ENCODE measurements around the gene KIF16B. TPM values are rescaled to one million over a fixed set of nuclear protein-coding genes. Genes with fewer than 3 reads are reported as not detected.

KIF16B gene
- total RNA-seq, 4 donors from 2014 or later, result 16.6 to 29.6 (median 20.2) TPM

DNA sequence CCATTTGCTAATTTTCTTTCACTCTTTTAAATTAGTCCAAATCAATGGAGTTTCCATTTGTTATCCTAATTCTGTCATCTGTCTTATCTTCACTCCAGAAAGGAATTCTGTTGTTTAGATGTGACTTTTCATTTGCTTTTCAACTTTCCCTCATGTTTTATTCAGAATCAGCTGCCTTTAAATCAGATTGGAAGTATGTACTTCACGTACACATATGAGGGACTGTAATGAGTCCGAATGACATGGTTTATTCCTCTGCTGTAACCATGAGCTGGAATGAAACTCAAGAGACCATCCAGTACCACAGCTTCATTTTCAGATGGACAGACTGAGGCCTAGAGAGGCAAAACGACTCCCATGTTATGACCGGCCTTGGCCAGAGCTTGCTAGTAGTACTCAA lies 302.3 kb downstream of the KIF16B start:
- H3K36me3 ChIP-seq, result peaks cover 0 to 56% (median 0%) of the 10 kb centered on the region in 3 donors
- H3K27ac ChIP-seq, result no peak overlapping the region
- no peak for DNase-seq
- H3K4me1 ChIP-seq, result no peaks in the 10 kb centered on the region
- H3K9me3 ChIP-seq, result no peaks in the 10 kb centered on the region
- H3K27me3 ChIP-seq, result no peaks in the 10 kb centered on the region
- 86 to 88% methylated on average over 4 of the region's 4 CpGs for WGBS, 2 donors
- no peak overlapping the region for H3K4me3 ChIP-seq
- intact Hi-C loops (cut with DNase I), result no loop called here
- TF ChIP-seq, protein P1, sequence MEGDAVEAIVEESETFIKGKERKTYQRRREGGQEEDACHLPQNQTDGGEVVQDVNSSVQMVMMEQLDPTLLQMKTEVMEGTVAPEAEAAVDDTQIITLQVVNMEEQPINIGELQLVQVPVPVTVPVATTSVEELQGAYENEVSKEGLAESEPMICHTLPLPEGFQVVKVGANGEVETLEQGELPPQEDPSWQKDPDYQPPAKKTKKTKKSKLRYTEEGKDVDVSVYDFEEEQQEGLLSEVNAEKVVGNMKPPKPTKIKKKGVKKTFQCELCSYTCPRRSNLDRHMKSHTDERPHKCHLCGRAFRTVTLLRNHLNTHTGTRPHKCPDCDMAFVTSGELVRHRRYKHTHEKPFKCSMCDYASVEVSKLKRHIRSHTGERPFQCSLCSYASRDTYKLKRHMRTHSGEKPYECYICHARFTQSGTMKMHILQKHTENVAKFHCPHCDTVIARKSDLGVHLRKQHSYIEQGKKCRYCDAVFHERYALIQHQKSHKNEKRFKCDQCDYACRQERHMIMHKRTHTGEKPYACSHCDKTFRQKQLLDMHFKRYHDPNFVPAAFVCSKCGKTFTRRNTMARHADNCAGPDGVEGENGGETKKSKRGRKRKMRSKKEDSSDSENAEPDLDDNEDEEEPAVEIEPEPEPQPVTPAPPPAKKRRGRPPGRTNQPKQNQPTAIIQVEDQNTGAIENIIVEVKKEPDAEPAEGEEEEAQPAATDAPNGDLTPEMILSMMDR (IDR thresholded peaks at IDR 0.05), result no peak
- no peak for TF ChIP-seq POLR2A (IDR thresholded peaks at IDR 0.05)

DNA sequence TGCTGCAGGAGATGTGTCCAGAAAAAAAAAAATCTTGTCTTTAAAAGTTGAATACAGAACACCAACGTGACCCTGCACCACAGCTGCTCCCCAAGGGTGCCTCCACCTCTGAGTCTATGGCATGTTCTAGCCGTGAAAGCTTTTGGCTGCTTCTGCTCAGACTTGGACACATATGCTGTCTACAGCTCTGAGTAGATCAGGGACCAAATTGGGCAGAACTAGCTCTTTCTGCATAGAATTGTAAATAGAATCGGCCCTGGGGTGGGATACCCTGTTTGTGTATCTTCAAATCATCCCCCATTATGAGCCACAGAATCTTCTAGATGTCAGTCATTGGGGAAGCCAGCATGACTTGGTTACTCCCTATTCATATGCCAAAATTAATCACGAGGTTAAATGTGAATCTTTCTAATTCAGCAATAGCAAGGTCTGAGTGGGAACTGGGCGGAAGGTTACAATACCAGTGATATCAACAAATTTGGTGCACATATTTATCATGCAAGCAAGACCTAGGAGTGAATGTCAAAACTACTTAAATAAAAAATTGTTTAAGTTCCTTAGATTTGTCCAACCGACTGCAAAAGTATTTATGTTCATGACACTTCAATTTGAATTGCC lies 302.8 kb downstream of the KIF16B start:
- no peaks in the 10 kb centered on the region for H3K27me3 ChIP-seq
- no peak overlapping the region for H3K4me3 ChIP-seq
- WGBS, 2 donors, result 72 to 85% methylated on average over 4 to 6 of the region's 6 CpGs
- no peaks in the 10 kb centered on the region for H3K4me1 ChIP-seq
- intact Hi-C loops (cut with DNase I), result no loop called here
- peaks cover 0 to 54% (median 0%) of the 10 kb centered on the region in 3 donors for H3K36me3 ChIP-seq
- no peak for TF ChIP-seq POLR2A (IDR thresholded peaks at IDR 0.05)
- H3K9me3 ChIP-seq, result no peaks in the 10 kb centered on the region
- no peak for DNase-seq
- H3K27ac ChIP-seq, result no peak overlapping the region

DNA sequence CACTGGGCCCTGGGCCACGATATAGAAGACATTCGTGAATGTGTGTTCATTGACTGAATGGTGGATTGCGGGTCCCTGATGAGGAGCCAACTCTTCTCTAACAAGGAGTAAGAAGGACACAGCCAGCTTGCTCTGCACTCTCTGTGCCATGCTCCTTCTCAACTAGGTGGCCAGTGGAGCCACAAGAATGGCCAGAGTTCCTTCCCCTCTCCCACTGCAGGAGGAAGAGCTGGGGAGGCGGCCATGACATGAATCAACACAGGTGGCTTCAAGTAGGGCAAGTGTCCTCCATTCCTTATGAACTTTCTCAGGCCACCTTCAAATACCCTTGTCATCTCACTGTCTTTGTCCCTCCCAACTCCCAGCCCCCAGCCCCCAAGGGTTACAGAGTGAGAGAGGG lies 305.7 kb downstream of the KIF16B start:
- TF ChIP-seq, protein P1 (IDR thresholded peaks at IDR 0.05), result no peak
- no peak for TF ChIP-seq POLR2A (IDR thresholded peaks at IDR 0.05)
- intact Hi-C loops (cut with DNase I), result no loop called here
- Histone ChIP-seq H3K36me3 (peaks cover 0 to 46% (median 0%) of the 10 kb centered on the region in 3 donors), H3K4me1 (no peaks in the 10 kb centered on the region), H3K27ac (no peak overlapping the region), H3K4me3 (no peak overlapping the region), H3K27me3 (no peaks in the 10 kb centered on the region), H3K9me3 (no peaks in the 10 kb centered on the region)
- WGBS, 2 donors, result 96% methylated on average over 4 of the region's 4 CpGs; no CpG with 5 or more reads in 1 of the 2 donors
- DNase-seq, result no peak

DNA sequence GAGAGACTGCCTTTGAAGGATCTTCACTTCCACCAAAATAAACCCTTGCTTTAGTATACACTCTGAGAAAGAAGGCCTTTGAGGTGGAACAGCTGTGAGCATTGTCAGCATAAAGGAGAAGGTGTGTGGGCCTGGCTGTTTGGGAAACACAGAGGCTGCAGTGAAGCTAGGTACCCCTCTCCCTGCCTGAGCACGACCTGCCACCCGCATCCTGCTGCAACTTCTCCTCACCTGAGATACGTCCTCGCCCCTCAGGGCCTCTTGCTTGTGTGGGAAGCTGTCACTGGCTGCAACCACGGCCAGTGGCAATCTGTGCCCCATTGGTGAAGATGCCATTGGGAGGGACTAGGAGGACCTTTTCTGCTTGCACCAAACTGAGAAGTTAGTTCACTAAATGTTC lies 307.9 kb downstream of the KIF16B start:
- WGBS, 2 donors, result 76 to 79% methylated on average over 5 of the region's 5 CpGs

DNA sequence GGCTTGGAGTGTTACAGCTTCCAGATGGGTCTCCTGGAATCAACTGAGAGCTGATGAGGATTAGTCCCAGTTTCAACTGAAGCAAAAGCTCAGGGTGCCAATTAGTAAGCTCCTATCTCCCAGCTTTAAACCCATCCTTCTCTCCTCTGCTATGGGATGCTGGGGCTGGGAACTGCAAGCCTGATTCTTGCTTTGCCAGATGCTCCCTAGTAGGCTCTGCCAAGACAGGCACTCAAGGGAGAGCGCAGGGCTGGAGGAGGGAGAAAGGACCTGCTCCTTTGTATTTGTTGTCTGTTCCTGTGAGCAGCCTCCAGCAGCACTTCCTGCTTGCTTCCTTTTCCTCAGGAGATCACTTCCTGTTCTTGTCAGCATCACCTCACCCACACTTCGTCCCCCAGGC lies 309.7 kb downstream of the KIF16B start:
- no peaks in the 10 kb centered on the region for H3K4me1 ChIP-seq
- no peak overlapping the region for H3K27ac ChIP-seq
- peaks cover 0 to 12% (median 0%) of the 10 kb centered on the region in 3 donors for H3K36me3 ChIP-seq
- WGBS, 2 donors, result 40 to 53% methylated on average over 1 to 2 of the region's 2 CpGs
- H3K9me3 ChIP-seq, result no peaks in the 10 kb centered on the region
- DNase-seq, result no peak
- no peak overlapping the region for H3K4me3 ChIP-seq
- no peak for TF ChIP-seq POLR2A (IDR thresholded peaks at IDR 0.05)
- TF ChIP-seq, protein P1 (IDR thresholded peaks at IDR 0.05), result no peak
- intact Hi-C loops (cut with DNase I), result no loop called here
- no peaks in the 10 kb centered on the region for H3K27me3 ChIP-seq

More for the DNA sequence above, 307.9 kb downstream of the KIF16B start:
- no peaks in the 10 kb centered on the region for H3K27me3 ChIP-seq
- no peak for TF ChIP-seq POLR2A (IDR thresholded peaks at IDR 0.05)
- TF ChIP-seq, protein P1 (IDR thresholded peaks at IDR 0.05), result no peak
- H3K27ac ChIP-seq, result no peak overlapping the region
- no peaks in the 10 kb centered on the region for H3K4me1 ChIP-seq
- intact Hi-C loops (cut with DNase I), result no loop called here
- DNase-seq, result no peak
- peaks cover 0 to 24% (median 0%) of the 10 kb centered on the region in 3 donors for H3K36me3 ChIP-seq
- H3K4me3 ChIP-seq, result no peak overlapping the region
- H3K9me3 ChIP-seq, result no peaks in the 10 kb centered on the region
